Osteoblast (primary cell): ENCODE data around the gene DIS3L2. TPM values are rescaled to one million over a fixed set of nuclear protein-coding genes. Genes with fewer than 3 reads are reported as not detected.
"Not testable (repeated sequence)": the region's sequence is repeated elsewhere in the genome, so short reads cannot be mapped to it uniquely, and the experiment has no call there.

ENCODE experiments used
- DNase-seq: peaks from one replicate; pipeline ENCODE4 v3.0.0; 2011; ENCODE audit warnings: low spot score, mixed read lengths; ENCODE audit not compliant: insufficient read length; ENCODE audit errors: missing footprints
- H2AFZ ChIP-seq: 2 replicates; pipeline ENCODE4 v1.6.0; 2011; ENCODE audit warnings: mild to moderate bottlenecking, low read length
- H3K27ac ChIP-seq: 2 replicates; pipeline ENCODE4 v1.5.1; 2011; ENCODE audit warnings: mild to moderate bottlenecking, low read depth, low read length, moderate library complexity
- H3K27me3 ChIP-seq: 2 replicates; pipeline ENCODE4 v1.6.0; 2012; ENCODE audit warnings: mild to moderate bottlenecking, control low read depth, inconsistent platforms, low read length, moderate library complexity; ENCODE audit not compliant: insufficient read depth
- H3K36me3 ChIP-seq: 2 replicates; pipeline ENCODE4 v1.5.1; 2011; ENCODE audit warnings: mild to moderate bottlenecking, low read length, control low read depth, moderate library complexity; ENCODE audit not compliant: insufficient read depth
- H3K4me1 ChIP-seq: 2 replicates; pipeline ENCODE4 v1.5.1; 2011; ENCODE audit warnings: mild to moderate bottlenecking, low read length, control low read depth, moderate library complexity; ENCODE audit not compliant: insufficient read depth
- H3K4me2 ChIP-seq: 2 replicates; pipeline ENCODE4 v1.6.0; 2011; ENCODE audit warnings: mild to moderate bottlenecking, low read length; ENCODE audit not compliant: insufficient read depth
- H3K4me3 ChIP-seq: fragments of 200-600 bp; sonication (generic); 3 replicates; pipeline ENCODE4 v1.5.1; 2012; ENCODE audit warnings: mild to moderate bottlenecking, low read length, inconsistent platforms; ENCODE audit not compliant: insufficient read depth
- H3K79me2 ChIP-seq: 2 replicates; pipeline ENCODE4 v1.6.0; 2012; ENCODE audit warnings: mild to moderate bottlenecking, low read length, control low read depth, inconsistent platforms; ENCODE audit not compliant: insufficient read depth
- H3K9me3 ChIP-seq: 2 replicates; pipeline ENCODE4 v1.5.1; 2011; ENCODE audit warnings: low read depth, low read length, control low read depth
- H4K20me1 ChIP-seq: 2 replicates; pipeline ENCODE4 v1.6.0; 2012; ENCODE audit warnings: mild to moderate bottlenecking, low read length, control low read depth; ENCODE audit not compliant: insufficient read depth
- total RNA-seq: library from RNA; depleted of rRNA; stranded (reverse); fragments of >200 nt; gene quantifications from 2 replicates; pipeline ENCODE4 v1.2.3, GENCODE V29; 2012
- TF ChIP-seq, protein P1 (sequence below): IDR thresholded peaks from 2 replicates; pipeline ENCODE4 v1.5.1; 2011; ENCODE audit warnings: mild to moderate bottlenecking, low read depth, low read length, moderate library complexity; ENCODE audit errors: extremely low read depth

DIS3L2 gene
- total RNA-seq, 1 donor = 28.2 TPM

DNA sequence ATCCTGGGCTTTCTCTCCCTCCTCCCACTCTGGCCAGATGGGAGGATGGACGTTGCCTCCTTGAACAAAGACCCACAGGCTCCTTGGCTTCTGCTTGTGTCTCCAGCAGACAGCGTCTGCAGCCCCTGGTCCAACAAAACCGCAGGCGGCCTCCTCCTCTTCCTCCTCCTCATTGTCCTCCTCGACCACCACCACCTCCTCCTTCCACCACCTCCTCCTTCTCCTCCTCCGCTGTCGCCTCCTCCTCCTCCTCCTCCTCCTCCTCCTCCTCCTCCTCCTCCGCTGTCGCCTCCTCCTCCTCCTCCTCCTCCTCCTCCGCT lies 371.4 kb downstream of the DIS3L2 start:
- peak; percentile 77 for DNase-seq
- Histone ChIP-seq H3K36me3 (no peaks in the 10 kb centered on the region), H2AFZ (no peak overlapping the region), H3K4me1 (no peaks in the 10 kb centered on the region), H3K4me2 (no peak overlapping the region), H3K27ac (no peak overlapping the region), H3K4me3 (no peak overlapping the region), H3K79me2 (no peaks in the 10 kb centered on the region), H3K27me3 (no peaks in the 10 kb centered on the region), H3K9me3 (no peaks in the 10 kb centered on the region), H4K20me1 (peaks cover 7% of the 10 kb centered on the region)
- TF ChIP-seq, protein P1, sequence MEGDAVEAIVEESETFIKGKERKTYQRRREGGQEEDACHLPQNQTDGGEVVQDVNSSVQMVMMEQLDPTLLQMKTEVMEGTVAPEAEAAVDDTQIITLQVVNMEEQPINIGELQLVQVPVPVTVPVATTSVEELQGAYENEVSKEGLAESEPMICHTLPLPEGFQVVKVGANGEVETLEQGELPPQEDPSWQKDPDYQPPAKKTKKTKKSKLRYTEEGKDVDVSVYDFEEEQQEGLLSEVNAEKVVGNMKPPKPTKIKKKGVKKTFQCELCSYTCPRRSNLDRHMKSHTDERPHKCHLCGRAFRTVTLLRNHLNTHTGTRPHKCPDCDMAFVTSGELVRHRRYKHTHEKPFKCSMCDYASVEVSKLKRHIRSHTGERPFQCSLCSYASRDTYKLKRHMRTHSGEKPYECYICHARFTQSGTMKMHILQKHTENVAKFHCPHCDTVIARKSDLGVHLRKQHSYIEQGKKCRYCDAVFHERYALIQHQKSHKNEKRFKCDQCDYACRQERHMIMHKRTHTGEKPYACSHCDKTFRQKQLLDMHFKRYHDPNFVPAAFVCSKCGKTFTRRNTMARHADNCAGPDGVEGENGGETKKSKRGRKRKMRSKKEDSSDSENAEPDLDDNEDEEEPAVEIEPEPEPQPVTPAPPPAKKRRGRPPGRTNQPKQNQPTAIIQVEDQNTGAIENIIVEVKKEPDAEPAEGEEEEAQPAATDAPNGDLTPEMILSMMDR = no peak

DNA sequence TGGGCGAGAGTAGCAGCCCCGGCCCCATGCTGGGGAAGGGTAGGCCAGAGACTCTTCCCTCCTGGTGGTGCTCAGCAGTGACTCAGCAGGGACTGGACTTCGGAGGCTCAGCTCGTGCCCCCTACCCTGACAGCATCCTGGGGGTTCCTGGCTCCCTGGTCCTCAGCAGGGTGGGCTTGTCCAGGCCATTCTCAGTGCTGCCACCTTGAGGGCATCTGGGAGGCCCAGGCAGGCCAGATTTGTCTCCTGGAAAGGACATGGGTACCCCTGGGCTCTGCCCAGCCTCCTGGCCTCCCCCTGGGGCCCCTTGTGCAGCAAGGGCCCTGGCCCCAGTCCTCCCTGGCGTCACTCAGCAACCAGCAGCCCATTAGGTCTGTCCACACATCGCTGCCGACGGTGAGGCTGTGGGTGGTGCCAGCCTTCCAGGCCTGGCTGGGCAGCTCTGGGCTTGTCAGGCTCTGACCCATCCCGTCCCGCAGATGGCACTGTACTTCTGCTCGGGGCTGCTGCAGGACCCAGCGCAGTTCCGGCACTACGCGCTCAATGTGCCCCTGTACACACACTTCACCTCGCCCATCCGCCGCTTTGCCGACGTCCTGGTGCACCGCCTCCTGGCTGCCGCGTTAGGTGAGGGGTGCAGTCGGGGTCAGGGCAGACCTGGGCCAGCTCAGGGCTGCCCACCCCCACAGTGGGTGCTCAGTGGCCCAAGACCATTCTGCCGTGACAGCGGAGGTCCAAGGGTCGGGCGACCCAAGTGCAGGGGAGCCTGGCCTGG lies 372.0 kb downstream of the DIS3L2 start:
- DNase-seq = peak; percentile 89
- peaks cover 3% of the 10 kb centered on the region for H4K20me1 ChIP-seq
- TF ChIP-seq, protein P1 = peak; percentile 45

DNA sequence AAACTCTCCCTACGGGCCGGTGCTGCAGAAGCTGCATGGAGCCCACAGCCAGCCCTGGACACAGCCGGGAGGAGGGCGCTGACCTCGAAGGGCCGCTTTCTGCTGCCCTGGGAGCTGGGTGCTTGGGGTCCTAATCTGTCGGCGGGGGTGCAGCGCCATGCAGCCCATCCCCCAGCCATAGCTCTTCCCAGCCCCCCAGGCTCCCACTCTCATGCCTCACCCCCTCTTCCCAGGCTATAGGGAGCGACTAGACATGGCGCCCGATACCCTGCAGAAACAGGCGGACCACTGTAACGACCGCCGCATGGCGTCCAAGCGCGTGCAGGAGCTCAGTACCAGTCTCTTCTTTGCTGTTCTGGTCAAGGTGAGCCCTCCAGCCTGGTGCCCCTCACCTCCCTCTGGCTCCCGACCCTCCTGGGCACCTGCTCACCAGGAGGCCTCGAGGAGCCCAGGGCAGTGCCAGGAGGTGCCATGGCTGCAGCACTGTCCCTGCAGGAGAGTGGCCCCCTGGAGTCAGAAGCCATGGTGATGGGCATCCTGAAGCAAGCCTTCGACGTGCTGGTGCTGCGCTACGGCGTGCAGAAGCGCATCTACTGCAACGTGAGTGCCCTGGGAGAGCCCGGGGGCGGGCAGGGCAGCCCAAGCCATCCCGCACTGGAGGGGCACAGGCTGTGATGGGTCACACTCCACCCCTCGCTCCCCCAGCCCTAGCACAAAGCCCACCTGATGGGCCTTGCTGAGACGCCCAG lies 372.8 kb downstream of the DIS3L2 start:
- not testable (repeated sequence) for H3K27me3 ChIP-seq, H3K4me2 ChIP-seq, H3K36me3 ChIP-seq, H3K4me3 ChIP-seq, H3K9me3 ChIP-seq, H3K79me2 ChIP-seq, H4K20me1 ChIP-seq, H3K4me1 ChIP-seq, H2AFZ ChIP-seq, H3K27ac ChIP-seq
- DNase-seq = peak; percentile 51

More for the DNA sequence above, 372.0 kb downstream of the DIS3L2 start:
- Histone ChIP-seq H3K4me1 (no peaks in the 10 kb centered on the region), H3K36me3 (no peaks in the 10 kb centered on the region), H3K9me3 (no peaks in the 10 kb centered on the region), H2AFZ (no peak overlapping the region), H3K4me2 (no peak overlapping the region), H3K27ac (no peak overlapping the region), H3K4me3 (no peak overlapping the region), H3K79me2 (no peaks in the 10 kb centered on the region), H3K27me3 (no peaks in the 10 kb centered on the region)

DNA sequence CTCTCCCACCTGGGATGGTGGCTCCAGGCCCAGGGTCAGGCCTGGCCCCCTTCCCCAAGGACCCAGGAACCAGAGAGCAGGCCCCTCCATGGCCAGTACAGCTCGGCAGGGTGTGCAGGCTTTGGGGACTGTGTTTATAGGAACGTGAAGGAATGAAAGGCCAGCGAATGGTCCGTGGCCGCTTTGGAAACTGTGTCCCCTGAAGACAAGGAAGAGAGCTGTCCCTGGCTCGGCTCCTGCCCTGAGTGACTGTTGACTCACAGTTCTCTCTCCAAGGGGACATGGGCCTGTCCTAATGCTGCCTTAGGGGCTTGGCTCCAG lies 373.3 kb downstream of the DIS3L2 start:
- not testable (repeated sequence) for H4K20me1 ChIP-seq, H2AFZ ChIP-seq, H3K27me3 ChIP-seq, H3K4me2 ChIP-seq, DNase-seq, H3K4me3 ChIP-seq, H3K27ac ChIP-seq, H3K4me1 ChIP-seq, H3K36me3 ChIP-seq, H3K9me3 ChIP-seq, H3K79me2 ChIP-seq

DNA sequence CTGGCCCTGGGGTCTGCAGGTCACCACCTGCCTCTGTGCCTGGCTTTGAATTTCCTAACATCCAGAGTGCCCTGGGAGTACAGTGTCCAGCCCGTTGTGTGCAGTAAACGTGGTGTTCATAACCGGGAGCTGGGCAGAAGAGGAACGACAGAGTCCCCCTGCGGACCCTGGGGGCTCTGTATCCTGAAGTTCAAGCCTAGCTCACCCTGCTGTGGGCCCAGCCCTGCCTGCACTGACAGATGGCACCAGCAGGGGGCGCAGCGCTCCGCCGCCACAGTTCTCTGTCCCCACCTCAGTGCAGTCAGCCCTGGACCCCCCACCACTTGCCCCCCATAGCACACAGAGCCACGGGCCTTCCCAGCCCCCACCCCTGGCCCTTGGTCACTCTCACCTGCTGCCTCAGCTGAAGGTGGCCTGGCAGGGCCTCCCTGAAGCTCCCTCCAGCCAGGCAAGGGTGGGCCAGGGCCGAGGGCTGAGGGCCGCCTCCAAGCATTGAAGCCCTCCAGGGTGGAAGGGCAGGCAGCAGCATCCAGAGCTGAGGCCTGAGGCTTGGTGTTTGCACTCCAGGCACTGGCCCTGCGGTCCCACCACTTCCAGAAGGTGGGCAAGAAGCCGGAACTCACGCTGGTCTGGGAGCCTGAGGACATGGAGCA lies 373.8 kb downstream of the DIS3L2 start:
- DNase-seq = peak; percentile 50
- not testable (repeated sequence) for H3K4me2 ChIP-seq, H4K20me1 ChIP-seq, H3K4me1 ChIP-seq, H3K79me2 ChIP-seq, H3K36me3 ChIP-seq, H3K4me3 ChIP-seq, H3K9me3 ChIP-seq, H2AFZ ChIP-seq, H3K27me3 ChIP-seq, H3K27ac ChIP-seq
